Muscle of arm (tissue), 14 donors: ENCODE data around the gene PSTK. TPM values are rescaled to one million over a fixed set of nuclear protein-coding genes. Genes with fewer than 3 reads are reported as not detected.
A peak's percentile ranks its signal among the peaks of the same experiment; 100 is the strongest.

Source experiments
- DNase-seq: peaks from one replicate; pipeline ENCODE4 v3.0.0-alpha.2; 2013
- long read RNA-seq, 11 donors: transcript quantifications; one replicate each; lab custom pipeline, GENCODE V29; 2026
- polyA plus RNA-seq, 12 donors: library from polyadenylated mRNA; unstranded; fragments of 120-200 nt; gene quantifications; one replicate each; pipeline ENCODE4 v1.2.1, GENCODE V29; 2013; ENCODE audit not compliant: insufficient read length in 12 of 12

Gene PSTK
- polyA plus RNA-seq: 10 to 100 TPM in 1 of 12 donors, 1 to 10 TPM in 10, not detected in 1; 3.3 to 10.4 (median 5.4) TPM
- long read RNA-seq, donor 1, partial matches to known transcripts: 0 of 7 reads
- long read RNA-seq, donor 1, other reads (novel, unspliced or antisense): 6 of 7 reads
- long read RNA-seq, donor 2: 0 reads
- long read RNA-seq, donor 3: 0 reads
- long read RNA-seq, donor 4, partial matches to known transcripts: 0 of 3 reads
- long read RNA-seq, donor 4, other reads (novel, unspliced or antisense): 0 of 3 reads
- long read RNA-seq, donor 5: 0 reads
- long read RNA-seq, donor 6: 0 reads
- long read RNA-seq, donor 7, partial matches to known transcripts: 0 of 1 reads
- long read RNA-seq, donor 7, other reads (novel, unspliced or antisense): 0 of 1 reads
- long read RNA-seq, donor 8, partial matches to known transcripts: 0 of 3 reads
- long read RNA-seq, donor 8, other reads (novel, unspliced or antisense): 0 of 3 reads
- long read RNA-seq, donor 9, partial matches to known transcripts: 0 of 1 reads
- long read RNA-seq, donor 9, other reads (novel, unspliced or antisense): 0 of 1 reads
- long read RNA-seq, donor 10: 0 reads
- long read RNA-seq, donor 11, partial matches to known transcripts: 0 of 1 reads
- long read RNA-seq, donor 11, other reads (novel, unspliced or antisense): 0 of 1 reads

- peak; percentile 96 for DNase-seq
Measured at GRCh38 chr10:122980209-122981065, at the start of gene PSTK. Gene PSTK (plus strand): TSS chr10:122980401. CDS start chr10:122980480, 79 bp downstream.

GRCh38 chr10:122931088-122931906 lies 48.9 kb upstream of the PSTK start:
- no peak for DNase-seq

DNA sequence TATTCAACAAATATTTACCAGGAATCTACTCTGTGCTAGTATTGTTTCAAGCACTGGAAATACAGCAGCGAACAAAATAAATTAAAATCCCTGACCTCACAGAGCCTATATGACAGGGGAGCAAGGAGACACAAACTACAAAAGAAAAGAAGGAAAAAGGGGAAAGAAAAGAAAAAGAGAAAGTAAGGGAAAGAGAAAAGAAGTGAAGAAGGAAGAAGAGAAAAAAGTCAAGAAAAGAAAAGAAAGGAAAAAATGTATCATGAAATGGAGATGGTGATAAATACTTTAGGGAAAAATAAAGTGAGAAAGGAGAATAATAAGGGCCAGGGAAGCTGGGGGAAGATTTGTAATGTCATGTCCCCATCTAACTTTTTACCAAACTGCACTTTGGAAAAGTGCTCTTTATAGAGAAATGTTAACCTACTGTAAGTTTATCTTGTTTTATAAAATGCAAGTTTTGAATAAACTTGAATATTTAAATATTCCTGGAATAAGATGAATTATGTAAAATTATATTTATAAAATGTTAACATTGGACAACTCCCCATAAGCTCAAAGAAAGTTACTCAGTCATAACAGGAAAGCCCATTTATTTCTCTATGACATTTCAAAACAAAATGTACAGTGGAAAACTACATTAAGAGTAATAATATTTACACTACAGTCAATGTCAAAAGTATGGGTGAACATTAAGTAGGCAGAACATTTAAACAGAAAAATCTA lies 40.9 kb upstream of the PSTK start:
- DNase-seq: no peak

- no peak for DNase-seq
Measured at GRCh38 chr10:122939856-122940543, 40.2 kb upstream of the PSTK start.

DNA sequence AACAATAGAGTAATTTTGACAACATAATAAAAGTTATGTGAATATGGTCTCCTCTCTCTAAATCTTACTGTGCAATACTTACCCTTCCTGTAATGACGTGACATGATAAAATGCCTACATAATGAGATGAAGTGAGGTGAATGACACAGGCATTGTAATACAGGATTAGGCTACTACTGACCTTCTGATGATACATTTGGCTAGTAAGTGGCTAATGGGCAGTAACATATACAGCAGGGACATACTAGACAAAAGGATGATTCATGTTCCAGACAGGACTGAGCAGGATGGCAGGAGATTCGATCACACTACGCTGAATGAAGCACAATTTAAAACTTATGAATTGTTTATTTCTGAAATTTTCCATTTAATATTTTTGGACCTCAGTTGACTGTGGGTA lies 30.9 kb upstream of the PSTK start:
- DNase-seq: no peak

DNA sequence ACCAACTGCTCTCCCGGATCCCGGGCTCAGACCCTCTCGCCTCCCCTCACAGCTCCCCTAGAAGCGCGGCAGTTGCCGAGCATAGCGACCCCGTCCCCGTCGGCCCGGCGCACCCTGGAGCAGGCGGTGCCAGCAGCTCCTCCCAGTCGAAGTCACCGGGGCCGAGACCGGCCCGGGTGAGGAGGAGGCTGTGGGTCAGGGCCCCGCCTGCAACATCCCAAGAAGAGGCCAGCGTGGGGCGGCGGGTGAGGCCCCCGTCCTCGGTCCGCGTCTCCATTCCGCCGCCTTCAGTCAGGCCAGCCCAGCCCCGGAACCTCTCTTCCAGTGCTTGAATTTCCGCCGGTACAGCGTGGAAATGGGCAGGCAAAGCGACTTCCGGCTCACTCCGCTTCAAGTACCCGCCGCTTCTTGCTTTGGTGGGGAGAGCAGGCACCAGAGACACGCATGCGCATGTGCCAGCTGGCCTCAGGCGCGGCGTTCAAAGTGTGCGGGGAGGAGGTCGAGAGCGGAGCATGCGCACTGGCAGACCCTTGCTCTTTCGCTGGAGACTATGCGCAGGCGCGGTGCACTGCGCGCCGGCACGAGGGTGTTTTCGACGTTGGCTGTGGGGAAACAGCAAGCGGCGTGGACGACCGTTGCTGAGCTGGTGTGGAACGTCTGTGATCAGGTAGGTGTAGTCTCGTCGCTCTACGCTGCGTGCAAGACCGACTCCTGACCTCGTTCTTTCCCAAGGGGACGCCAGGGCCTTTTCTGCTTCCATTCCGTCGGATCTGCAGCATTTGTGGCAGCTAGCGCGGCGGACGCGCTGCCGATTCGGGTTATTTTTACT lies 26.1 kb upstream of the PSTK start, which contains the start of gene C10orf88:
TSS of gene C10orf88 (minus strand) at position 326 of the 829 bp plus-strand sequence. CDS start at position 277, 49 bp downstream.
- peak; percentile 98 for DNase-seq

- peak; percentile 5 for DNase-seq
Measured at GRCh38 chr10:122954731-122955050, 25.5 kb upstream of the PSTK start.

DNA sequence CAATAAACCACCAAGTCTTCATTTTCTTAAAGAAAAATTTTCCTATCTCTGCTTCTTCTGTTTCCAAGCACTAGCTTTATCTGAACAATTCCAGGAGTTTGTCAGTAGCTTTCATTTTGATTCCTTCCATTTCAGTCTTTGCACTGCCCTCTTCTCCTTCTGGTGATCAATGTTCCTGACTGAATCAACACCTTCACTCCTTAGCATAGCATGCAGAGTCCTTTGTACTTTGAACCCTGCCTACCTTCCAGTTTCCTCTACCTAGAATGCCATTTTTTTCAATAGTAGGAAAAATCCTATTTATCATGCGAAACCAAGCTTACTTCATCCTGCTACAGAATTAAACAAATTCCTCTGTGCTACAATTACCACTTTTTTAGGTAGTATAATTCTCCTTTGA lies 24.3 kb upstream of the PSTK start:
- DNase-seq: no peak

- no peak for DNase-seq
Measured at GRCh38 chr10:122957474-122957873, 22.7 kb upstream of the PSTK start.

- DNase-seq: no peak
Measured at GRCh38 chr10:122962405-122962804, 17.8 kb upstream of the PSTK start.

GRCh38 chr10:122966879-122967278 lies 13.3 kb upstream of the PSTK start:
- no peak for DNase-seq

GRCh38 chr10:122968698-122969097 lies 11.5 kb upstream of the PSTK start:
- no peak for DNase-seq

GRCh38 chr10:122974023-122974422 lies 6.2 kb upstream of the PSTK start:
- DNase-seq: no peak

DNA sequence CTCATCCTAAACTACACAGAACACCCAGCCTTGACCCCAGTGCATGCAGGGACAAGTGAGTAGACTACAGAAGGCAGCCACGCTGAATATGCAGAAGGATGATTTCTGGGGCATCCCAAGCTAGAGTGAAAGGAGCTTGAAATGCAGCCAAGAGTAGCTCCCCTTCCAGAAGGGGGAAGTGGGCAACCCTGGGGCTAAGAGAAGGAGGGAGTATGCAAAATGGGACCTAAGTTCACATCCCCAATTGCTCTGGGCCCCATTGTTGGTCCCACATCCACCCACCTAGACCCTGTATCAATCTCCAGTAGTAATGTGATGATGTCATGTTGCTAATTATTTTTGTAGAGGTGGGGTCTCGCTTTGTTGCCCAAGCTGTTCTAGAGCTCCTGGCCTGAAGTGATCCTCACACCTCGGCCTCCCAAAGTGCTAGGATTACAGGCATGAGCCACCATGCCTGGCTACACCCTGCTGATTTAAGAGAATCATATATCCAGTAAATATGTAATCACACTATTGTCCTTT lies 5.6 kb upstream of the PSTK start:
- DNase-seq: no peak

GRCh38 chr10:122981066-122981464 lies 864 bp downstream of the PSTK start:
- peak; percentile 25 for DNase-seq

- no peak for DNase-seq
Measured at GRCh38 chr10:122983898-122984297, 3.7 kb downstream of the PSTK start.

- DNase-seq: no peak
Measured at GRCh38 chr10:122984708-122985107, 4.5 kb downstream of the PSTK start.

DNA sequence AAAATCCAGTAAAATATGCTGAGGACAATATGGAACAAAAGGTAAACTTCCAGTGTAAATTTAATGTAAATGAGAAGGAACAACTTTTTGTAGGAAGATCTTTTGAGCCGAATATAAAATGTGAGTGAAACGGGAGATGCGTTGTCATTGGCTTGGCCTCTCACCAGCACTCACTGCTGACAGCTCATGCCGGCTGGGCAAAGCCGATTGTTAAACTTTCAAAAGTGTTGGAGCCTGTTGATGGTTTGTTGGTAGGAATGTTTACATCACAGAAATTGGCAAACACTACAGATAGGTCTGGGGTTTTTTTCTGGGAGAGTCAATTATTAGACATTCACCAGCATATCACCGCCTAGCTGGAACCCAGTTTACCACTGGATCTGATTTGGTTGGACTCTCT lies 6.1 kb downstream of the PSTK start:
- DNase-seq: no peak

DNA sequence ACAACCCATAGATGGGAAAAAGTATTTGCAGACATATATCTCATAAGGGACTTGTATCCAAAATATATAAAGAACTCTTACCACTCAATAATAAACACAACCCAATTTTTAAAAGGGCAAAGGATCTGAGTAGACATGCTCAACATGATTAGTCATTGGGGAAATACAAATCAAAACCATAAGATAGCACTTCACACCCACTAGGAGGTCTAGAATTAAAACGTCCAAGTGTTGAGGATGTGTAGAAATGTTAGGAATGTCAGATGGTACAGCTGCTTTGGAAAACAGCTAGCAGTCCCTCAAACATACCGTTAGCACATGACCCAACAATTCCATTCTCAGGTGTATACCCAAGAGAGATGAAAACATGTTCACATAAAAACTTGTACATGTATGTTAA lies 8.3 kb downstream of the PSTK start:
- DNase-seq: no peak
